K562 (cell line): Measurements from ENCODE around the gene HECW1. TPM values are rescaled to one million over a fixed set of nuclear protein-coding genes. Genes with fewer than 3 reads are reported as not detected.

Experiments
- ATAC-seq: fragments of 200-7000 bp; cut with Tn5 transposase; 3 replicates; pipeline ENCODE4 v1.9.1; 2020; ENCODE audit warnings: moderate library complexity
- BruUV-seq: library from RNA; stranded (reverse); fragments of 400-500 nt; replicated peaks from 2 replicates; lab custom pipeline; 2021; lab: Mats Ljungman, UMichigan
- CTCF ChIA-PET: fragments of 300-600 bp; formaldehyde crosslinking; extraction: SDS; loops from one replicate; lab custom pipeline; 2021; ENCODE audit warnings: low intra/inter-chr PET ratio; lab: Yijun Ruan, JAX
- POLR2A ChIA-PET: fragments of 300-600, 350-650 bp; sonication (Branson Sonifier 250); formaldehyde crosslinking; extraction: SDS; loops from one replicate; lab custom pipeline; 2021; ENCODE audit warnings: antibody characterized with exemption, inconsistent platforms; lab: Yijun Ruan, JAX
- DNase-seq, 4 experiments: peaks; one replicate each; pipeline versions ENCODE4 v3.0.0 to v3.0.0-alpha.2; 2011 to 2018; ENCODE audit warnings: low spot score in 3 of 4, mixed read lengths in 3 of 4; ENCODE audit errors: extremely low read depth in 1 of 4
- FAIRE-seq: peaks from 2 replicates; lab custom pipeline; 2011; peaks lifted over from hg19 to GRCh38; lab: Jason Lieb, UNC
- H2AFZ ChIP-seq: 2 replicates; pipeline ENCODE4 v1.6.0; 2011; ENCODE audit warnings: low read depth, low read length, control low read depth, inconsistent platforms
- H3K27ac ChIP-seq: fragments of 200-600 bp; 3 replicates; pipeline ENCODE4 v1.8.0; 2011; ENCODE audit warnings: low read depth, mild to moderate bottlenecking, control low read depth, inconsistent platforms, low read length, moderate library complexity, mixed read lengths; ENCODE audit errors: extremely low read depth
- H3K27me3 ChIP-seq, 2 experiments: fragments of 300-600 bp in 1 of 2; 2 replicates in 1 of 2; 3 replicates in 1 of 2; pipeline versions ENCODE4 v1.6.0 to v1.8.0; 2011; ENCODE audit warnings: inconsistent platforms in 2 of 2, low read length in 2 of 2, mild to moderate bottlenecking in 1 of 2, mixed read lengths in 1 of 2, moderate library complexity in 1 of 2; ENCODE audit not compliant: control insufficient read depth in 2 of 2, insufficient read depth in 2 of 2
- H3K36me3 ChIP-seq: fragments of 300-600 bp; 3 replicates; pipeline ENCODE4 v1.8.0; 2011; ENCODE audit warnings: mild to moderate bottlenecking, low read length, inconsistent platforms; ENCODE audit not compliant: control insufficient read depth, insufficient read depth
- H3K4me1 ChIP-seq, 2 experiments: fragments of 200-600 bp in 1 of 2; replicated peaks in 1 of 2; 2 replicates in 1 of 2; 3 replicates in 1 of 2; pipeline versions ENCODE4 v1.5.1 to v1.8.0; 2011; ENCODE audit warnings: inconsistent platforms in 2 of 2, low read length in 2 of 2, mild to moderate bottlenecking in 1 of 2, mixed read lengths in 1 of 2, moderate library complexity in 1 of 2; ENCODE audit not compliant: control insufficient read depth in 2 of 2, insufficient read depth in 2 of 2
- H3K4me2 ChIP-seq: 2 replicates; pipeline ENCODE4 v1.6.1; 2011; ENCODE audit warnings: low read length, control low read depth, inconsistent platforms, mixed read lengths; ENCODE audit not compliant: insufficient read depth
- H3K4me3 ChIP-seq: fragments of 200-600 bp; sonication (generic), shearing (Covaris generic); 2 replicates; pipeline ENCODE4 v1.5.1; 2016; ENCODE audit warnings: control low read depth, inconsistent platforms
- H3K79me2 ChIP-seq: fragments of 200-600 bp; 3 replicates; pipeline ENCODE4 v1.8.0; 2011; ENCODE audit warnings: low read length, inconsistent platforms; ENCODE audit not compliant: control insufficient read depth, insufficient read depth
- H3K9ac ChIP-seq, 2 experiments: 2 replicates each; pipeline versions ENCODE4 v1.6.0 to v1.6.1; 2011; ENCODE audit warnings: low read depth in 2 of 2, low read length in 2 of 2, control low read depth in 1 of 2, inconsistent platforms in 1 of 2, mild to moderate bottlenecking in 1 of 2, mixed read lengths in 1 of 2; ENCODE audit not compliant: insufficient read depth in 1 of 2
- H3K9me1 ChIP-seq: one replicate; pipeline ENCODE4 v1.6.0; 2011; ENCODE audit warnings: inconsistent platforms, mild to moderate bottlenecking, low read length, moderate library complexity; ENCODE audit not compliant: control insufficient read depth, insufficient read depth
- H3K9me3 ChIP-seq: replicated peaks from 2 replicates; pipeline ENCODE4 v1.5.1; 2011; ENCODE audit warnings: low read depth, low read length, inconsistent platforms; ENCODE audit not compliant: control insufficient read depth, insufficient read depth
- H4K20me1 ChIP-seq: replicated peaks from 2 replicates; pipeline ENCODE4 v1.6.1; 2011; ENCODE audit warnings: low read length, inconsistent platforms, mixed read lengths; ENCODE audit not compliant: control insufficient read depth, insufficient read depth
- ARHGAP35 ChIP-seq: fragments of 450-650 bp; IDR thresholded peaks from 2 replicates; pipeline ENCODE4 v1.6.1; 2018; ENCODE audit not compliant: partially characterized antibody
- BRF2 ChIP-seq: IDR thresholded peaks from 3 replicates; pipeline ENCODE4 v1.6.1; 2011; ENCODE audit warnings: borderline replicate concordance, mild to moderate bottlenecking; ENCODE audit not compliant: insufficient read length, insufficient read depth
- C11orf30 ChIP-seq: fragments of 450-650 bp; IDR thresholded peaks from 2 replicates; pipeline ENCODE4 v1.6.1; 2016; ENCODE audit warnings: low read depth, mild to moderate bottlenecking
- ELF1 ChIP-seq: fragments of 200-800 bp; sonication (Bioruptor generic); IDR thresholded peaks from 2 replicates; pipeline ENCODE4 v1.6.1; 2016; ENCODE audit warnings: missing genetic modification characterization, missing compliant biosample characterization
- ERF ChIP-seq: fragments of 450-650 bp; formaldehyde crosslinking; IDR thresholded peaks from 2 replicates; pipeline ENCODE4 v1.4.0; 2020; ENCODE audit warnings: mild to moderate bottlenecking, mixed read lengths
- MAFF ChIP-seq: IDR thresholded peaks from 2 replicates; pipeline ENCODE4 v1.6.1; 2012; ENCODE audit warnings: low read length, improper control_type of control experiment
- MAFG ChIP-seq: fragments of 450-650 bp; conservative IDR thresholded peaks from 2 replicates; pipeline ENCODE4 v1.6.1; 2016; ENCODE audit warnings: missing genetic modification characterization, missing compliant biosample characterization
- MAFK ChIP-seq: IDR thresholded peaks from 2 replicates; pipeline ENCODE4 v1.6.1; 2011; ENCODE audit warnings: low read length, improper control_type of control experiment
- PATZ1 ChIP-seq: fragments of 250-450 bp; sonication (Bioruptor Pico); IDR thresholded peaks from 2 replicates; pipeline ENCODE4 v1.5.0; 2020; ENCODE audit warnings: mild to moderate bottlenecking, borderline replicate concordance
- RBM34 ChIP-seq: fragments of 200-400 bp; formaldehyde crosslinking; IDR thresholded peaks from 2 replicates; pipeline ENCODE4 v1.6.1; 2018; ENCODE audit warnings: low read length, borderline replicate concordance; ENCODE audit not compliant: insufficient read depth
- SOX6 ChIP-seq: fragments of 450-650 bp; IDR thresholded peaks from 2 replicates; pipeline ENCODE4 v1.6.1; 2014; ENCODE audit warnings: mild to moderate bottlenecking
- STAT5B ChIP-seq: fragments of 250-450 bp; sonication (Bioruptor Pico); IDR thresholded peaks from 2 replicates; pipeline ENCODE4 v1.8.0; 2021; ENCODE audit warnings: mild to moderate bottlenecking, inconsistent platforms
- ZFP36 ChIP-seq: fragments of 150-350 bp; IDR thresholded peaks from 2 replicates; pipeline ENCODE4 v1.6.1; 2018; ENCODE audit warnings: low read length, low read depth; ENCODE audit not compliant: partially characterized antibody
- ZNF316 ChIP-seq: fragments of 450-650 bp; IDR thresholded peaks from 2 replicates; pipeline ENCODE4 v1.6.1; 2016
- ZNF589 ChIP-seq: fragments of 200-800 bp; sonication (Bioruptor generic); IDR thresholded peaks from 2 replicates; pipeline ENCODE4 v1.6.1; 2016; ENCODE audit warnings: low read depth, missing genetic modification characterization, missing compliant biosample characterization
- WGBS: fragments of 100-300 bp; shearing (Covaris generic); methylation state at CpG from one replicate; pipeline ENCODE4 v1.1.6; 2016; ENCODE audit warnings: low coverage, mixed read lengths; ENCODE audit not compliant: insufficient coverage; ENCODE audit errors: missing lambda C conversion rate; 5-methylcytosine and 5-hydroxymethylcytosine counted together
- in situ Hi-C: fragments of 300-500 bp; cut with MboI; formaldehyde crosslinking; loops from 4 replicates; pipeline ENCODE4 v1.15.0; 2018; ENCODE audit warnings: inconsistent platforms, mixed read lengths
- intact Hi-C: fragments of 100-400 bp; cut with micrococcal nuclease; formaldehyde crosslinking; loops from 2 replicates; pipeline ENCODE4 v1.14.2; 2022
- polyA plus RNA-seq, 8 experiments: library from polyadenylated mRNA; depleted of rRNA in 4 of 8; stranded (reverse) in 5 of 8; unstranded in 3 of 8; fragments of >200 nt; fragmentation: Nextera tagmentation in 2 of 8; fragmentation: Illumina TruSeq in 1 of 8; extraction: Ambion mirVana in 2 of 8; extraction: Trizol in 1 of 8; gene quantifications; 2 replicates each; pipeline versions ENCODE4 v1.2.1 to v1.2.3, GENCODE V29; 2011 to 2014; ENCODE audit warnings: inconsistent platforms in 1 of 8, missing spikeins in 1 of 8
- total RNA-seq, 7 experiments: library from RNA; depleted of rRNA in 6 of 7; stranded (reverse); fragments of >200 nt in 6 of 7; fragmentation: Illumina TruSeq in 2 of 7; extraction: Trizol in 2 of 7; gene quantifications; 2 replicates each; pipeline versions ENCODE4 v1.2.1 to v1.2.3, GENCODE V29; 2011 to 2021; ENCODE audit warnings: low replicate concordance in 1 of 7

HECW1 gene
- total and polyA plus RNA-seq, 9 of the 15 experiments (the other 6 are each of a cell fraction or from before 2014, with no cell fraction given), result 0.07 to 0.31 (median 0.13) TPM; not detected in 4

GRCh38 chr7:43491123-43491522 is 378.7 kb downstream of the HECW1 start:
- CTCF ChIA-PET, result no interaction called here
- no peak for DNase-seq
- no TSS peak for BruUV-seq
- Histone ChIP-seq H3K9ac (no peak overlapping the region), H3K27ac (no peak overlapping the region), H2AFZ (no peak overlapping the region), H3K9me3 (no peaks in the 10 kb centered on the region), H3K27me3 (peaks cover 9 to 14% of the 10 kb centered on the region in 2 experiments; a peak in 3 of 5 replicates), H3K4me2 (no peak overlapping the region), H3K4me1 (no peaks in the 10 kb centered on the region), H3K79me2 (no peaks in the 10 kb centered on the region), H4K20me1 (no peaks in the 10 kb centered on the region), H3K4me3 (no peak overlapping the region), H3K9me1 (no peaks in the 10 kb centered on the region), H3K36me3 (no peaks in the 10 kb centered on the region)
- WGBS, result 2% methylated on average over 2 of the region's 2 CpGs
- intact Hi-C loops, result no loop called here
- no peak for ATAC-seq
- no peak for FAIRE-seq
- in situ Hi-C loops, result no loop called here
- TF ChIP-seq BRF2 (no peak), ZNF316 (peak; percentile 81), MAFK (peak; percentile 66), PATZ1 (CRISPR knock-in tag) (no peak), ARHGAP35 (no peak), ZNF589 (CRISPR knock-in tag) (no peak), SOX6 (no peak), ELF1 (tag) (no peak), ZFP36 (no peak), ERF (CRISPR knock-in tag) (no peak), MAFF (peak; percentile 78), STAT5B (CRISPR knock-in tag) (no peak), RBM34 (no peak), C11orf30 (peak; percentile 56; the same call in 1 of the 2 replicates), MAFG (tag) (peak; percentile 64)
- POLR2A ChIA-PET, result no interaction called here
